ENCODE data around the gene IPO9.

- no peak for TF ChIP-seq POLR2A (IDR thresholded peaks at IDR 0.05)
- TF ChIP-seq CTCF (IDR thresholded peaks at IDR 0.05), result no peak
Measured at GRCh38 chr1:201800246-201800645, 28.7 kb upstream of the IPO9 start.
